HEK293 (cell line): Measurements from ENCODE around the gene LY9.

Source experiments
- CTCF ChIA-PET: fragments of 350-600 bp; formaldehyde crosslinking; extraction: SDS; loops from one replicate; lab custom pipeline; 2021; ENCODE audit warnings: antibody characterized with exemption; lab: Yijun Ruan, JAX
- POLR2A ChIA-PET: fragments of 300-600 bp; formaldehyde crosslinking; extraction: SDS; loops from one replicate; lab custom pipeline; 2020; ENCODE audit warnings: antibody characterized with exemption, inconsistent platforms; lab: Yijun Ruan, JAX
- H3K27ac ChIP-seq: fragments of 200-500 bp; sonication (Bioruptor generic); 2 replicates; pipeline ENCODE4 v1.5.1; 2014; ENCODE audit warnings: low read depth, low read length, control low read depth, inconsistent platforms; ENCODE audit errors: extremely low read depth
- H3K36me3 ChIP-seq, 2 experiments: fragments of 200-500 bp in 1 of 2; sonication (Bioruptor generic) in 1 of 2; 1 replicate in 1 of 2; 2 replicates in 1 of 2; pipeline ENCODE4 v1.5.1; 2014 to 2017; ENCODE audit warnings: inconsistent platforms in 2 of 2, low read length in 2 of 2; ENCODE audit not compliant: control insufficient read depth in 2 of 2, insufficient read depth in 1 of 2
- H3K4me1 ChIP-seq: fragments of 200-500 bp; sonication (Bioruptor generic); 2 replicates; pipeline ENCODE4 v1.5.1; 2014; ENCODE audit warnings: mild to moderate bottlenecking, low read length, inconsistent platforms; ENCODE audit not compliant: control insufficient read depth, insufficient read depth
- H3K4me3 ChIP-seq: 2 replicates; pipeline ENCODE4 v1.5.1; 2011; ENCODE audit warnings: low read depth, mild to moderate bottlenecking, control low read depth, low read length, moderate library complexity
- H3K9me3 ChIP-seq: fragments of 200-500 bp; sonication (Bioruptor generic); 2 replicates; pipeline ENCODE4 v1.5.1; 2014; ENCODE audit warnings: low read depth, low read length, inconsistent platforms; ENCODE audit not compliant: control insufficient read depth, insufficient read depth
- IKZF3 ChIP-seq: fragments of 450-650 bp; IDR thresholded peaks from 2 replicates; pipeline ENCODE4 v1.5.0; 2018; ENCODE audit warnings: missing biosample characterization, mild to moderate bottlenecking, missing genetic modification characterization, moderate library complexity
- OVOL3 ChIP-seq: fragments of 450-650 bp; formaldehyde crosslinking; IDR thresholded peaks from 2 replicates; pipeline ENCODE4 v1.5.1; 2016; ENCODE audit warnings: missing biosample characterization, missing genetic modification characterization
- WT1 ChIP-seq: fragments of 450-650 bp; formaldehyde crosslinking; IDR thresholded peaks from 2 replicates; pipeline ENCODE4 v1.5.1; 2016; ENCODE audit warnings: missing biosample characterization, missing genetic modification characterization
- ZEB2 ChIP-seq: fragments of 450-650 bp; formaldehyde crosslinking; IDR thresholded peaks from 2 replicates; pipeline ENCODE4 v1.5.1; 2016; ENCODE audit warnings: missing biosample characterization, missing genetic modification characterization
- ZNF146 ChIP-seq: fragments of 450-650 bp; formaldehyde crosslinking; IDR thresholded peaks from 2 replicates; pipeline ENCODE4 v1.5.1; 2016; ENCODE audit warnings: missing biosample characterization, missing genetic modification characterization
- ZNF157 ChIP-seq: fragments of 450-650 bp; formaldehyde crosslinking; IDR thresholded peaks from 2 replicates; pipeline ENCODE4 v1.5.1; 2016; ENCODE audit warnings: missing biosample characterization, missing genetic modification characterization
- ZNF202 ChIP-seq: fragments of 450-650 bp; formaldehyde crosslinking; IDR thresholded peaks from 2 replicates; pipeline ENCODE4 v1.5.1; 2016; ENCODE audit warnings: missing biosample characterization, missing genetic modification characterization, borderline replicate concordance
- ZNF223 ChIP-seq: fragments of 450-650 bp; formaldehyde crosslinking; IDR thresholded peaks from 2 replicates; pipeline ENCODE4 v1.5.1; 2016; ENCODE audit warnings: missing biosample characterization, missing genetic modification characterization
- ZNF354C ChIP-seq: fragments of 450-650 bp; formaldehyde crosslinking; IDR thresholded peaks from 2 replicates; pipeline ENCODE4 v1.5.1; 2016; ENCODE audit warnings: missing biosample characterization, missing genetic modification characterization, low read depth, borderline replicate concordance
- ZNF629 ChIP-seq: fragments of 450-650 bp; formaldehyde crosslinking; IDR thresholded peaks from 2 replicates; pipeline ENCODE4 v1.5.1; 2017; ENCODE audit warnings: missing biosample characterization, missing genetic modification characterization
- ZSCAN23 ChIP-seq: fragments of 450-650 bp; formaldehyde crosslinking; IDR thresholded peaks from 2 replicates; pipeline ENCODE4 v1.5.1; 2016; ENCODE audit warnings: missing biosample characterization, missing genetic modification characterization
- ZSCAN30 ChIP-seq: fragments of 450-650 bp; IDR thresholded peaks from 2 replicates; pipeline ENCODE4 v1.5.1; 2018; ENCODE audit warnings: missing biosample characterization, mild to moderate bottlenecking, missing genetic modification characterization, moderate library complexity
- TF ChIP-seq, protein P1 (sequence below): fragments of 450-650 bp; formaldehyde crosslinking; IDR thresholded peaks from 2 replicates; pipeline ENCODE4 v1.5.1; 2016; ENCODE audit warnings: missing biosample characterization, missing genetic modification characterization
- TF ChIP-seq, protein P2 (sequence below): fragments of 450-650 bp; formaldehyde crosslinking; IDR thresholded peaks from 2 replicates; pipeline ENCODE4 v1.5.1; 2016; ENCODE audit warnings: missing biosample characterization, missing genetic modification characterization
- TF ChIP-seq, protein P3 (sequence below): fragments of 450-650 bp; formaldehyde crosslinking; IDR thresholded peaks from 2 replicates; pipeline ENCODE4 v1.5.1; 2017; ENCODE audit warnings: missing biosample characterization, missing genetic modification characterization
- TF ChIP-seq, protein P4 (sequence below): fragments of 450-650 bp; formaldehyde crosslinking; IDR thresholded peaks from 2 replicates; pipeline ENCODE4 v1.5.1; 2016; ENCODE audit warnings: missing biosample characterization, missing genetic modification characterization, borderline replicate concordance
- TF ChIP-seq, protein P5 (sequence below): fragments of 450-650 bp; formaldehyde crosslinking; IDR thresholded peaks from 2 replicates; pipeline ENCODE4 v1.5.1; 2016; ENCODE audit warnings: missing biosample characterization, missing genetic modification characterization

LY9 gene

DNA sequence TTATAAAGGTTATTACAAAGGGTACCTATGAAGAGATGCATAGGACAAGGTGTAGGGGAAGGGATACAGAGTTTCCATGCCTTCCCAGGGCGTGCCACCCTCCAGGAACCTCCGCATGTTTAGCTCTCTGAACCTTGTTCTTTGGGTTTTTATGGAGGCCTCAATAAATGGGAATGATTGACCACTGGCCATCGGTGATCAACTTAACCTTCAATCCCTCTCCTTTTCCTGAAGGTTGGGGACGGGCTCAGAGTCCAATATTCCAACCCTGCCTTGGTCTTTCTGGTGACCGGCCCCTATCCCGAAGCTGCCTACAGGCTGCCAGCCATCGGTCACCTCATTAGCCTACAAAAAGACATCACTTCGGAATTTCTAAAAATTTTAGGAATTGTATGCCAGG lies 55.0 kb downstream of the LY9 start:
- POLR2A ChIA-PET: no interaction called here
- TF ChIP-seq, protein P1, sequence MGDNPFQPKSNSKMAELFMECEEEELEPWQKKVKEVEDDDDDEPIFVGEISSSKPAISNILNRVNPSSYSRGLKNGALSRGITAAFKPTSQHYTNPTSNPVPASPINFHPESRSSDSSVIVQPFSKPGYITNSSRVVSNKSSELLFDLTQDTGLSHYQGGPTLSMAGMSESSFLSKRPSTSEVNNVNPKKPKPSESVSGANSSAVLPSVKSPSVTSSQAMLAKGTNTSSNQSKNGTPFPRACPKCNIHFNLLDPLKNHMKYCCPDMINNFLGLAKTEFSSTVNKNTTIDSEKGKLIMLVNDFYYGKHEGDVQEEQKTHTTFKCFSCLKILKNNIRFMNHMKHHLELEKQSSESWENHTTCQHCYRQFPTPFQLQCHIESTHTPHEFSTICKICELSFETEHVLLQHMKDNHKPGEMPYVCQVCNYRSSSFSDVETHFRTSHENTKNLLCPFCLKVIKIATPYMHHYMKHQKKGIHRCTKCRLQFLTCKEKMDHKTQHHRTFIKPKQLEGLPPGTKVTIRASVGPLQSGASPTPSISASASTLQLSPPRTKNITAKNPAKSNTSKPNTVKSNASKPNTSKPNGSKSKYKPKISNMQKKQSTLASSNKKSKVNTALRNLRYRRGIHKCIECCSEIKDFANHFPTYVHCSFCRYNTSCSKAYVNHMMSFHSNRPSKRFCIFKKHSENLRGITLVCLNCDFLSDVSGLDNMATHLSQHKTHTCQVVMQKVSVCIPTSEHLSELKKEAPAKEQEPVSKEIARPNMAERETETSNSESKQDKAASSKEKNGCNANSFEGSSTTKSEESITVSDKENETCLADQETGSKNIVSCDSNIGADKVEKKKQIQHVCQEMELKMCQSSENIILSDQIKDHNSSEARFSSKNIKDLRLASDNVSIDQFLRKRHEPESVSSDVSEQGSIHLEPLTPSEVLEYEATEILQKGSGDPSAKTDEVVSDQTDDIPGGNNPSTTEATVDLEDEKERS (tag by site-specific recombination): no peak
- TF ChIP-seq ZEB2 (no peak), IKZF3 (tag by site-specific recombination) (no peak), ZNF157 (tag by site-specific recombination) (no peak), ZSCAN30 (no peak), ZSCAN23 (tag by site-specific recombination) (no peak)
- TF ChIP-seq, protein P2, sequence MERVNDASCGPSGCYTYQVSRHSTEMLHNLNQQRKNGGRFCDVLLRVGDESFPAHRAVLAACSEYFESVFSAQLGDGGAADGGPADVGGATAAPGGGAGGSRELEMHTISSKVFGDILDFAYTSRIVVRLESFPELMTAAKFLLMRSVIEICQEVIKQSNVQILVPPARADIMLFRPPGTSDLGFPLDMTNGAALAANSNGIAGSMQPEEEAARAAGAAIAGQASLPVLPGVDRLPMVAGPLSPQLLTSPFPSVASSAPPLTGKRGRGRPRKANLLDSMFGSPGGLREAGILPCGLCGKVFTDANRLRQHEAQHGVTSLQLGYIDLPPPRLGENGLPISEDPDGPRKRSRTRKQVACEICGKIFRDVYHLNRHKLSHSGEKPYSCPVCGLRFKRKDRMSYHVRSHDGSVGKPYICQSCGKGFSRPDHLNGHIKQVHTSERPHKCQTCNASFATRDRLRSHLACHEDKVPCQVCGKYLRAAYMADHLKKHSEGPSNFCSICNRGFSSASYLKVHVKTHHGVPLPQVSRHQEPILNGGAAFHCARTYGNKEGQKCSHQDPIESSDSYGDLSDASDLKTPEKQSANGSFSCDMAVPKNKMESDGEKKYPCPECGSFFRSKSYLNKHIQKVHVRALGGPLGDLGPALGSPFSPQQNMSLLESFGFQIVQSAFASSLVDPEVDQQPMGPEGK: no peak
- TF ChIP-seq, protein P3, sequence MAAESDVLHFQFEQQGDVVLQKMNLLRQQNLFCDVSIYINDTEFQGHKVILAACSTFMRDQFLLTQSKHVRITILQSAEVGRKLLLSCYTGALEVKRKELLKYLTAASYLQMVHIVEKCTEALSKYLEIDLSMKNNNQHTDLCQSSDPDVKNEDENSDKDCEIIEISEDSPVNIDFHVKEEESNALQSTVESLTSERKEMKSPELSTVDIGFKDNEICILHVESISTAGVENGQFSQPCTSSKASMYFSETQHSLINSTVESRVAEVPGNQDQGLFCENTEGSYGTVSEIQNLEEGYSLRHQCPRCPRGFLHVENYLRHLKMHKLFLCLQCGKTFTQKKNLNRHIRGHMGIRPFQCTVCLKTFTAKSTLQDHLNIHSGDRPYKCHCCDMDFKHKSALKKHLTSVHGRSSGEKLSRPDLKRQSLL: no peak
- TF ChIP-seq, protein P4, sequence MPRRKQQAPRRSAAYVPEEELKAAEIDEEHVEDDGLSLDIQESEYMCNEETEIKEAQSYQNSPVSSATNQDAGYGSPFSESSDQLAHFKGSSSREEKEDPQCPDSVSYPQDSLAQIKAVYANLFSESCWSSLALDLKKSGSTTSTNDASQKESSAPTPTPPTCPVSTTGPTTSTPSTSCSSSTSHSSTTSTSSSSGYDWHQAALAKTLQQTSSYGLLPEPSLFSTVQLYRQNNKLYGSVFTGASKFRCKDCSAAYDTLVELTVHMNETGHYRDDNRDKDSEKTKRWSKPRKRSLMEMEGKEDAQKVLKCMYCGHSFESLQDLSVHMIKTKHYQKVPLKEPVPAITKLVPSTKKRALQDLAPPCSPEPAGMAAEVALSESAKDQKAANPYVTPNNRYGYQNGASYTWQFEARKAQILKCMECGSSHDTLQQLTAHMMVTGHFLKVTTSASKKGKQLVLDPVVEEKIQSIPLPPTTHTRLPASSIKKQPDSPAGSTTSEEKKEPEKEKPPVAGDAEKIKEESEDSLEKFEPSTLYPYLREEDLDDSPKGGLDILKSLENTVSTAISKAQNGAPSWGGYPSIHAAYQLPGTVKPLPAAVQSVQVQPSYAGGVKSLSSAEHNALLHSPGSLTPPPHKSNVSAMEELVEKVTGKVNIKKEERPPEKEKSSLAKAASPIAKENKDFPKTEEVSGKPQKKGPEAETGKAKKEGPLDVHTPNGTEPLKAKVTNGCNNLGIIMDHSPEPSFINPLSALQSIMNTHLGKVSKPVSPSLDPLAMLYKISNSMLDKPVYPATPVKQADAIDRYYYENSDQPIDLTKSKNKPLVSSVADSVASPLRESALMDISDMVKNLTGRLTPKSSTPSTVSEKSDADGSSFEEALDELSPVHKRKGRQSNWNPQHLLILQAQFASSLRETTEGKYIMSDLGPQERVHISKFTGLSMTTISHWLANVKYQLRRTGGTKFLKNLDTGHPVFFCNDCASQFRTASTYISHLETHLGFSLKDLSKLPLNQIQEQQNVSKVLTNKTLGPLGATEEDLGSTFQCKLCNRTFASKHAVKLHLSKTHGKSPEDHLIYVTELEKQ (tag by site-specific recombination): no peak
- TF ChIP-seq, protein P5, sequence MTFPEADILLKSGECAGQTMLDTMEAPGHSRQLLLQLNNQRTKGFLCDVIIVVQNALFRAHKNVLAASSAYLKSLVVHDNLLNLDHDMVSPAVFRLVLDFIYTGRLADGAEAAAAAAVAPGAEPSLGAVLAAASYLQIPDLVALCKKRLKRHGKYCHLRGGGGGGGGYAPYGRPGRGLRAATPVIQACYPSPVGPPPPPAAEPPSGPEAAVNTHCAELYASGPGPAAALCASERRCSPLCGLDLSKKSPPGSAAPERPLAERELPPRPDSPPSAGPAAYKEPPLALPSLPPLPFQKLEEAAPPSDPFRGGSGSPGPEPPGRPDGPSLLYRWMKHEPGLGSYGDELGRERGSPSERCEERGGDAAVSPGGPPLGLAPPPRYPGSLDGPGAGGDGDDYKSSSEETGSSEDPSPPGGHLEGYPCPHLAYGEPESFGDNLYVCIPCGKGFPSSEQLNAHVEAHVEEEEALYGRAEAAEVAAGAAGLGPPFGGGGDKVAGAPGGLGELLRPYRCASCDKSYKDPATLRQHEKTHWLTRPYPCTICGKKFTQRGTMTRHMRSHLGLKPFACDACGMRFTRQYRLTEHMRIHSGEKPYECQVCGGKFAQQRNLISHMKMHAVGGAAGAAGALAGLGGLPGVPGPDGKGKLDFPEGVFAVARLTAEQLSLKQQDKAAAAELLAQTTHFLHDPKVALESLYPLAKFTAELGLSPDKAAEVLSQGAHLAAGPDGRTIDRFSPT (tag by site-specific recombination): no peak
- H3K4me1 ChIP-seq: no peaks in the 10 kb centered on the region
- CTCF ChIA-PET: interaction anchor here (0.7 to 0.9 kb wide), 4 partner anchors 16 to 139 kb away, joined by 3 to 4 read pairs (median 4); no protein-coding TSS in a partner anchor
- H3K4me3 ChIP-seq: no peak overlapping the region
- no peaks in the 10 kb centered on the region for H3K36me3 ChIP-seq
- H3K27ac ChIP-seq: no peak overlapping the region
- H3K9me3 ChIP-seq: no peaks in the 10 kb centered on the region

DNA sequence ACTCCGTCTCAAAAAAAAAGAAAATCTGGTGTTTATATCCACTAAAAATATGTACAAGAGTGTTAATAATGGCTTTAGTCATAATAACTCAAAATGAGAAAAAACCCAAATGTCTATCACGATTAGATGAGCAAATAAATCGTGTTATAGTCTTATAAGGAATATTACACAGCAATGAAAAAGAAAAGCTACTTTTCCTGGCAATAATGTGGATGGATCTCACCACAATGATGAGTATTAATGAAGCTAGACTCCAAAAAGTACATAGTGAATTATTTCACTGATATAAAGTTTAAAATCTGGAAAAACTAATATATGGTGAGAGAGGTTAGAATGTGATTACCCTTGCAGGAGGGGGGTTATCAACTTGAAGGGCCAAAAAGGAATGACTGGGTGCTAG lies 57.0 kb downstream of the LY9 start:
- H3K4me1 ChIP-seq: no peaks in the 10 kb centered on the region
- H3K27ac ChIP-seq: no peak overlapping the region
- ChIA-PET POLR2A (no interaction called here), CTCF (interaction anchor here (1.0 kb wide), 1 partner anchor 22 kb away, joined by 4 read pairs; no protein-coding TSS in a partner anchor)
- TF ChIP-seq ZNF146 (peak; percentile 80), ZEB2 (no peak), ZNF354C (tag by site-specific recombination) (no peak), WT1 (no peak), ZNF629 (tag by site-specific recombination) (no peak), ZNF223 (no peak), ZNF202 (no peak), OVOL3 (tag by site-specific recombination) (no peak)
- H3K4me3 ChIP-seq: no peak overlapping the region
- no peaks in the 10 kb centered on the region for H3K9me3 ChIP-seq
- H3K36me3 ChIP-seq: no peaks in the 10 kb centered on the region
